Posterior vena cava (tissue), 2 donors: Measurements from ENCODE around the gene ATP2A2. TPM values are rescaled to one million over a fixed set of nuclear protein-coding genes. Genes with fewer than 3 reads are reported as not detected.

Experiments
- DNase-seq: peaks from one replicate; pipeline ENCODE4 v3.0.0-alpha.2; 2020; ENCODE audit warnings: low spot score
- intact Hi-C, 2 donors: fragments of 100-400 bp; cut with DNase I; formaldehyde crosslinking; loops; one replicate each; pipeline versions ENCODE4 v1.14.1 to v1.14.2; 2022 to 2023
- total RNA-seq, 2 donors: library from RNA; stranded (reverse); fragmentation: NEBNext Ultra II Directional; extraction: Animal tissue kit (Norgen Biotek cat#: 25700); gene quantifications; one replicate each; pipeline ENCODE4 v1.2.1, GENCODE V29; 2021
- donor health status: DM: yes; HTN: yes; CAD: no.
- donor health status: DM: yes; HTN: yes; CAD: no.

Gene ATP2A2
- total RNA-seq, 2 donors from 2014 or later, result 222 to 263 TPM

DNA sequence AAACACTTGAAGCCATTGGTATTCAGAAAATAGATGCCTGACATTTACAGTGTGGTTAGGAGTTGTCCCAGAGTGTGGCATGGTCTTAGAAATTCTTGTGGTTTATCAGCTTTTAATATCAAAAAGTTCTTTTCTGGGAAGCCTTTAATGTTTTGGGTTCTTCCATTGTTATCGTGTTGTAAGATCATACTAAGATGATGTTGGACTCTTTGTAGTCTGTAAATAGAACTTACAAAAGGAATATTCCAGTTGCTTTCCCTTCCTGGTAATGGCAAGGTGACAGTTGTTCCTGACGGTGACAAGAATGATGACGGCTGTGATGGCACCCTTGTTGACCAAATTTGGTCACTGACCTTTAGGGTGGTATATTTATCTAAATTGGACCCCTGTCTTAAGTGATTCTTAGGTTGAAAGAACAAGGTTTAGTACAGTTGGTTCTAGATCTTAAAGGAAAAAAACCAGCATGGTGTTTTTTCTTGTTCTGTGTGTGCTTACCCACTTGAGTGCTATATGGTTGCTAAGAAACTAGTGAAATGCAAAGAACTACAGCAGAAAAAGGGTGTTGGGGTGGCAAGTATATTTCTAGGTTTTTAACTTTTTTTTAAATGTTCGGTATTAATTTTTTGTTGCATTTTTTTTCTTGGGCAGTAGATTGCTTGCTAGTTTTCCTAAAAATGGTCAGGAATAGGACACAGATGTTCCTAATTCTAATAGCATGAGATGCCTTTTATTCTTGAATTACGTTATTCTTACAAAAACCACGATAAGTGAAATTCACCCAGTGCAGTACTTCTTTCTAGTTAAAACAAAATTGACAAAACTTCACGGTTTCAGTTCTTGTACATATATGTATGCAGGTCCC, 2.1 kb downstream of the ATP2A2 start:
- no peak for DNase-seq
- intact Hi-C loops, result loop anchor here in 1 of 2 donors (10.0 kb wide), 1 partner anchor 178 kb away; no protein-coding TSS in a partner anchor

GRCh38 chr12:110284597-110284996, 3.5 kb downstream of the ATP2A2 start:
- DNase-seq, result no peak
- intact Hi-C loops, result loop anchor here in 1 of 2 donors (10.0 kb wide), 1 partner anchor 180 kb away; no protein-coding TSS in a partner anchor

DNA sequence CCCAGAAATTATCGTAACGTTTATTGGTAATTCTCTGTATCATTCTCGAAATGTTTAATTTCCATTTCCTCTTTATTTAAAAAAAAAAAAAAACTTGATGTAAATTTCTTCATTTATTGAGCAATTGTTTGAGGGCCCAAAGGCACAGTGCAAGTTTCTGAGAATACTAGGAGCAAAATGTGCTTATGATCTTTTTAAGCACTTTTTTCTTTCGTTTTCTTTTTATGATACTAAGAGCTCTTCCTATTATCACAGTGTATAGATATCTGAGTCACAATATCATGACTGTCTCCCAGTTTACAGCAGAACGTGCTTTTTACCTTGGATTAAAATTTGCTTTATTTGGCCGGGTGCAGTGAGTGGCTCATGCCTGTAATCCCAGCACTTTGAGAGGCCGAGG, 5.6 kb downstream of the ATP2A2 start:
- intact Hi-C loops, result loop anchor here in 1 of 2 donors (10.0 kb wide), 1 partner anchor 182 kb away; no protein-coding TSS in a partner anchor
- no peak for DNase-seq

- peak; percentile 20 for DNase-seq
- intact Hi-C loops, result loop anchor here in 1 of 2 donors (10.0 kb wide), 1 partner anchor 183 kb away; no protein-coding TSS in a partner anchor
Measured at GRCh38 chr12:110287986-110288385, 6.9 kb downstream of the ATP2A2 start.

- intact Hi-C loops, result loop anchor here in 1 of 2 donors (10.0 kb wide), 1 partner anchor 184 kb away; no protein-coding TSS in a partner anchor
- DNase-seq, result no peak
Measured at GRCh38 chr12:110289044-110289710, 8.1 kb downstream of the ATP2A2 start.

- intact Hi-C loops, result loop anchor here in 1 of 2 donors (10.0 kb wide), 1 partner anchor 185 kb away; no protein-coding TSS in a partner anchor
- no peak for DNase-seq
Measured at GRCh38 chr12:110289711-110290078, 8.6 kb downstream of the ATP2A2 start.

DNA sequence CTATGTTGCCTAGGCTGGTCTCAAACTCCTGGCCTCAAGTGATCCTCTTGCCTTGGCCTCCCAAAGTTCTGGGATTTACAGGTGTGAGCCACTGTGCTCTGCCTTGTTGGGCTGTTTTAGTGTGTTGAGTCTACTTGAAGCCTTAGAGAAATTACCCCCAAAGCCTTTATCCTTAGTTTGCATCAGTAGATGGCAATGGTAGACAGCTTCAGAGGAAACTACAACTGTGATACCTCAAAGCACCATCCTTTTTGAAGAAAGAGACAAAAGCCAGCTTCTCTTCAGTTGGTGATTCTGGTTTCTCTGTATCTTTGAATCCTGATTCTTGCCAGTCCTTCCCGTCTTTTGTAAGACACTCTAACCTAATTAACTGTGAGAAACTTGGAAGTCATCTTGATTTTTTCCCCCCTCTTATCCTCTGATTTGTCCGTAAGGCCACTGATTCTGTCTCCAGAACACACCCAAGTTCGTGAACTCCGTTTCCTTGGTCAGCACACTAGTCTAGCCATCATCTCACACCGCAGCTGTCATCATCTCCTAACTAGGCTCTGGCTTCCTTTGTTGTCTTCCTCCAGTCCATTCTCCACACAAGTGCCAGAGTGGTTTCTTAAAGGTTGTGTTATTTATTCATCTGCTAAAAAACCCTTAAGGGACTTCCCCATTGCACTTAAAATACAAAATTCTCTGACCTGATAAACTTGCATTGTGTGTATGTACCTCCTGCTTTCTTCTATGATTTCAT, 20.2 kb downstream of the ATP2A2 start:
- DNase-seq, result no peak
- intact Hi-C loops, result no loop called here

GRCh38 chr12:110304061-110304551, 23.1 kb downstream of the ATP2A2 start:
- no peak for DNase-seq
- intact Hi-C loops, result no loop called here

DNA sequence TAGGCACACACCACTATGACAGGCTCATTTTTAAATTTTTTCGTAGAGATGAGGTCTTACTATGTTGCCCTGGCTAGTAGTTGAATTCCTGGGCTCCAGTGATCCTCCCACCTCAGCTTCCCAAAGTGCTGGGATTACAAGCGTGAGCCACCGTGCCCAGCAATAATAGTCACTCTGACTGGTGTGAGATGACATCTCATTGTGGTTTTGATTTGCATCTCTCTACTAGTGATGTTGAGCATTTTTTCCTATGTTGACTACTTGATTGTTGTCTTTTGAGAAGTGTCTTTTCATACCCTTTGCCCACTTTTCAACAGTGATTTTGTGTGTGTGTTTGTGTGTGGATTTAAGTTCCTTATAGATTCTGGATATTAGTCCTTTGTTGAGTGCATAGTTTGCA, 26.3 kb downstream of the ATP2A2 start:
- no peak for DNase-seq
- intact Hi-C loops, result no loop called here

GRCh38 chr12:110310763-110311162, 29.7 kb downstream of the ATP2A2 start:
- no peak for DNase-seq
- intact Hi-C loops, result no loop called here

- intact Hi-C loops, result no loop called here
- no peak for DNase-seq
Measured at GRCh38 chr12:110311903-110312302, 30.9 kb downstream of the ATP2A2 start.

DNA sequence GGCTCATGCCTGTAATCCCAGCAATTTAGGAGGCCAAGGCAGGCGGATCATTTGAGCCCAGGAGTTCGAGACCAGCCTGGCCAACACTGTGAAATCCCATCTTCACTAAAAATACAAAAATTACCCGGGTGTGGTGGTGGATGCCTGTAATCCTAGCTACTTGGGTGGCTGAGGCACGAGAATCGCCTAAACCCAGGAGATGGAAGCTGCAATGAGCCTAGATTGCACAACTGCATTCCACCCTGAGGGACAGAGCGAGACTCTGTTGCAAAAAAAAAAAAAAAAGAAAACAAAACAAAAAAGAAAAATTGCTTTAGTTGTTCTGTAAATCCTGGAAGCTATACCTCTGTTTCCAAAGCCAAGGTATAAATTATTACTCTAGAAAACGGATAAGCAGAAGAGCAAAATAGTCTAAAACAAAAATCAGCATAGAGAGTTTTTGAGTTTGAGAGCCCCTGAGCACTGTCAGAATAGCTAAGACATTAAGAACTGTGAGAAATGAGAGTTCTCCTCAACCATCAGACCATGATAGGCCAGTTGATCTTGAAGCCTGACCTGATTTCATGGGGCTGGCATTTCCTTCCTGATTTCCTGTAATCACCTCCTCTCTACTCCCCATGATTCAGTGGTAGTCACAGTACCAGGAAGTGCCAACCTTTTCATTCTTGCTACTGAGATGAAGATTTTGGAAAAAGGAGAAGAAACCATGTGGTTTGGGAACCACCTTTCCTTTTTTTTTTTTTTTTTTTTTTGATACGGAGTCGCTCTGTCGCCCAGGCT, 31.7 kb downstream of the ATP2A2 start:
- intact Hi-C loops, result no loop called here
- DNase-seq, result no peak

DNA sequence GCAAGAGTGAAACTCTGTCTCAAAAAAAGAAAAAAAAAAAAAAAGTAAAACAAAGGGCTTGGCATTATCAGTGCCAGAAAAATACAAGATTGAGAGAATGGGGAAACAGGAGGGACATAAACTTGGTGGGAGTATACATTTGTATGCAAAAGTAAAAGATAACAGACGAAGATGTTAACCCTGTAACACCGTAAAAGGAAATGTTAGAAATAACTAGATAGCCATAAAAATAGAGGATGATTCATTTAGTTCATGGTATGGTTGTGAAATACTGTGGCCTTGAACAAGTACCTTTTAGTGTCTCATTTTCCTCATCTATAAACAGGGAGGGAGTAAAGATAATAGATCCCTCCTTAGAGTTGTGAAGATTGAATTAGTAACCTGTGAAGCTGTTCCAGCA, 33.3 kb downstream of the ATP2A2 start:
- intact Hi-C loops, result no loop called here
- no peak for DNase-seq

DNA sequence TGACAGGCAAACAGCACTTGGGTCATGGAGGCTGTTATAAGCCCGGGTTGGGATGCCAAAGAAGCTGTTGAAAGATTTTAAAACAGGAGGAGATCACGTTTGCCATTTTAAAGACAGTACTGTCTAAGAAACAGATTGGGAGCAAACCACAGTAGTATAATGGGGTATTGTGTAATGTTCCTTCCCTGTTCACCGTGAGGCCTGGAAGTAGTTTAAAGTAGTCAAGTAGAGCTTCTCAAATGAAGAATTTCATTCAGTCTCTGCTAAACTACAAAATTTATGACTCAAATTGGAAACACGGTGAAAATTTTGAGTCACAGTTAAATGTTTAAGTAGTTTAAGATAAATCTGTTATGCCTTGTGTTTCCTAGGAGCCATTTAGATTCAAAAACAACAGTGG, 35.8 kb downstream of the ATP2A2 start:
- no peak for DNase-seq
- intact Hi-C loops, result no loop called here

DNA sequence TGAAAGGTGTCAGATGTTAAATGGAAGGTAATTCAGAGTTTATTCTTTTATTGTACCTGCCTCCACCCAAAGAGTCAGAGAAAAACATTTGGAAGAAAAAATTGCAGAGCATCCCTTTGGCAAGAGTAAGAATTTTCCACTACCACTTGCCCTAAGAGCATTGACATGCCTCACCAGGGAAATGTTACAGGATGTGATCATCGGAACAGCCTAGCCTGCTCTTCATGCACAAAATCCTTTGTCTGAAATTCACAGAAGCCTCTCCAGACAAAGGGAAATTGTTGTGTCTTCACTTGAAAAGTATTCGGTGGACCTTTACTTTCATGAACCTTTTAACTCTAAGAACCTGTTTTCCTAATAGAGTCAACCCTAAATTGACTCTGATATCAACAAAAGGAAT, 36.9 kb downstream of the ATP2A2 start:
- intact Hi-C loops, result no loop called here
- no peak for DNase-seq

DNA sequence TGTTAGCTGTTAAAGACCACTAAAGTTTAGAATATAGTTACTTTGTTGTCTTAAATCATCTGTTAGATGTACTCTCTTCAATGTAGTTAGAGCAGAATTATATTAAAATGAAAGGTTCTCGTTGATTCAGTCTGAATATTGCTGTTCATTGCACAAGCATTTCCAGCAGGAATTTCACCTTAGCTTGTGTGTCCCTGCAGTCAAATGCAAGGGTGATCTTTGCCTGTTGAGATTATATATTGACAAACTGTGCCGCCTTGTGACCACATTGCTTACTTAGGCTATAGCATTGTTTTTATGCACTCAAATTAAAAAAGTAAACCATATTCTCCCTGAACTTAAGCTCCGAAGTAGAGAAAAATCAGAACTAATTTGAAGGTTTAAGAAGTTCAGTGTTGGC, 39.5 kb downstream of the ATP2A2 start:
- no peak for DNase-seq

DNA sequence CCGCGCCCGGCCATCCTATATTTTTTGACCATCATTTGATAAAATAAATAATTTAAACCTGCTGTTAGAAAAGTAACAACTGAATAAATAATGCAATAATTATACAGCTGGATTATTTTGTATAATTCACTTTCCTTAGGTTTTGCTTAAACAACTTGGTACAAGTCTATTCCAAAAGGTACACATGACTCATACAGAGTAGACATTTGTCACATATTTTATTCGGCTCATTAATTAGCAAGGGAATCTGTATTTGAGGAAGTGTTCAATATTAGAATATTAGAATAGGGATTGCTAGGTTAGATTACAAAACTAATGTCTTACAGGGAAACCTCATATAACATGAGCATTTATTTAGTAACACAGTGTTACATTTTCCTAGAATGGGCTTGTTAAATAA, 48.7 kb downstream of the ATP2A2 start:
- no peak for DNase-seq
- intact Hi-C loops, result loop anchor here in 1 of 2 donors (10.0 kb wide), 1 partner anchor 195 kb away; no protein-coding TSS in a partner anchor

More for the DNA sequence above, 39.5 kb downstream of the ATP2A2 start:
- intact Hi-C loops, result no loop called here

DNA sequence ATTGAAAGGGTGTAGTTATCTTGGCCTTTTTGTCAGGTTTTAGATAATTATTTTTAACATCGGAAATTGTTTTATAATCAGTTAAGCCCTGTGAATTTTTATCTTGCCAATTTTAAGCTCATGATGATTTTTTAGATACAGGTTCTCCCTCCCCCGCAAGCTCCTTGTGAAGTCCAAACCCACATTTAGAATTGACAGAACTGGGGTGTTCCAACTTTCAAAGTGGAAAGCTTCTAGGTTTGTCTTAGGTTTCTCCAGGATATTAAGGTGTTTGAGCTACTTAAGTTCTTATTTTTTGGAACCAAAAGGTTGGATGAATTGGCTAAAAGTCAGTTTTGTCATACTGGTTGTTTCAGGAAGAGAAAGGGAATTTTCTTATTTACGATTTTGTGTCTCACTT, 49.1 kb downstream of the ATP2A2 start:
- intact Hi-C loops, result loop anchor here in 1 of 2 donors (10.0 kb wide), 1 partner anchor 195 kb away; no protein-coding TSS in a partner anchor
- DNase-seq, result no peak
